Muscle of back (tissue), 13 donors: ENCODE measurements around the gene NR2F1. TPM values are rescaled to one million over a fixed set of nuclear protein-coding genes. Genes with fewer than 3 reads are reported as not detected.
"Not testable (repeated sequence)": the region's sequence is repeated elsewhere in the genome, so short reads cannot be mapped to it uniquely, and the experiment has no call there.

Experiments
- DNase-seq, 3 donors: peaks; one replicate each; pipeline versions ENCODE4 v3.0.0 to v3.0.0-alpha.2; 2013
- long read RNA-seq, 9 donors: transcript quantifications; one replicate each; lab custom pipeline, GENCODE V29; 2026
- polyA plus RNA-seq, 10 donors: library from polyadenylated mRNA; unstranded; fragments of 120-200 nt; gene quantifications; one replicate each; pipeline ENCODE4 v1.2.1, GENCODE V29; 2013; ENCODE audit not compliant: insufficient read length in 10 of 10

Gene NR2F1
- 10 to 100 TPM in 2 of 10 donors, 1 to 10 TPM in 8; 2.5 to 12.2 (median 7.1) TPM for polyA plus RNA-seq
- long read RNA-seq, donor 1 = 0 reads
- long read RNA-seq, donor 2 = 0 reads
- long read RNA-seq, donor 3 = 0 reads
- long read RNA-seq, donor 4, partial matches to known transcripts = 0 of 2 reads
- long read RNA-seq, donor 4, other reads (novel, unspliced or antisense) = 0 of 2 reads
- long read RNA-seq, donor 5, partial matches to known transcripts = 0 of 2 reads
- long read RNA-seq, donor 5, other reads (novel, unspliced or antisense) = 0 of 2 reads
- long read RNA-seq, donor 6, partial matches to known transcripts = 0 of 1 reads
- long read RNA-seq, donor 6, other reads (novel, unspliced or antisense) = 0 of 1 reads
- long read RNA-seq, donor 7 = 0 reads
- long read RNA-seq, donor 8 = 0 reads
- long read RNA-seq, donor 9, partial matches to known transcripts = 0 of 1 reads
- long read RNA-seq, donor 9, other reads (novel, unspliced or antisense) = 0 of 1 reads

DNA sequence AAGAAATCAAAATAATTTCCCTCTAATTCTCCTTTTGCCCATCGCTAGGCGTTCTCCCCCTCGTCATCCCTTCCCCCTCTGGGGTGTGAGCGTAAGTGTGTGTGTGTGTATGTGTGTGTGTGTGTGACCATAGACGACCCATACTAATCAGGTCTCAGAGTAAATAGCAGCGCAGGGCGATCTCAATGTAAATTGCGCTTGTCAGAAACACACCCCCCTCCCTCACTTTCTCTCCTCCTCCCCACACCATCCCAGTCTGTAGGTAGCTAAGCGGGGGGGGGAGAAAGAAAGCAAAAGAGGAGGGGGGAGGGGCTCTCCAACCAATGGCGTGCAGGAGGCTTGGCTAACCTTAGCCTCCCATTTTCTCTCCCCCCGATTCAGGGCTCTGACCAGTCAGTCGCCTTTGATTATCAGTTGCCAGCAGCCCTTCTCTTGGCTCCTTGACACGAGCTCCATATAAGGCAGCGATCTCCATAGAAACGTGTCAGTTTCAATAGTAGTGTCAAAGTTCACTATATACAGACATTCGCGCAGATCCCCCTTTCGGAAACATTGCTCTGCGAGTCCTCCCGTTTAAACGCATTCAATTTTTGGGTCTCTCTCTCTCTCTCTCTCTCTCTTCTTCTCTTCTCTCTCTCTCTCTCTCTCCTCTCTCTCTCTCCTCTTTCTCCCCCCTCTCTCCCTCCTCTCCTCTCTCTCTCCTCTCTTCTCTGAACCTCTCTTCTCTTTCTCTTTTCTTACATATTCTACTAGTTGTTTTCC lies at the start of gene NR2F1:
TSS of gene NR2F1 (plus strand) at position 546 of the 762 bp plus-strand sequence. CDS start 1,802 bp downstream, outside the sequence.
- DNase-seq = peak; percentile 82 to 93 (median 89)

DNA sequence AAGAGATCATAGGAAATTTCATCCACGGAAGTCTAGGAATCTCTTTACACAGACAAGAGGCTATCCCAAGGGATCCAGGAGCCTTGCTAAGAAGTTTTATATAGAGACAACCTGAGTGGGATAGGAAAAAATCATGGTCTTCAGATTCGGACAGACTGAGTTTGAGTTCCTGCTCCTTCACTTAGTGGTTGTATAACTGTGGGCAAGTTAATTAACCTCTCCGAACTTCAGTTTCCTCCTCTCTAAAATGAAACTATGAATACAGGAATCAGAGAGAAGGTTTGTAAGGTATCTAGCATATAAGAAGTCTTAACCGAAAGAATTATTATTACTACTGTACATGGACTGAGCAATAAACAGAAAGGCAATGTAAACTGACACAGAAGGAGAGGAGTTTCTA lies 37.1 kb upstream of the NR2F1 start:
- no peak for DNase-seq

DNA sequence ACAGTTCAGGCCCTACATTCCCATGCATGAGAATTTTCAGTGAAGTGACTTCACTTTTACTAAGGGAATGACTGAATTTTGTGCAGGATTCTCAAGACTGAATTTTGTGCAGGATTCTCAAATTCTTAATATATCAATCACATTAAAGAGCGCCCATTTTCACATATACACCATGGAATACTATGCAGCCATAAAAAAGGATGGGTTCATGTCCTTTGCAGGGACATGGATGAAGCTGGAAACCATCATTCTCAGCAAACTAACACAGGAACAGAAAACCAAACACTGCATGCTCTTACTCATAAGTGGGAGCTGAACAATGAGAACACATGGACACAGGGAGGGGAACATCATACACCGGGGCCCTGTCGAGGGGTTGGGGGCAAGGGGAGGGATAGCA lies 33.4 kb upstream of the NR2F1 start:
- DNase-seq = not testable (repeated sequence)

DNA sequence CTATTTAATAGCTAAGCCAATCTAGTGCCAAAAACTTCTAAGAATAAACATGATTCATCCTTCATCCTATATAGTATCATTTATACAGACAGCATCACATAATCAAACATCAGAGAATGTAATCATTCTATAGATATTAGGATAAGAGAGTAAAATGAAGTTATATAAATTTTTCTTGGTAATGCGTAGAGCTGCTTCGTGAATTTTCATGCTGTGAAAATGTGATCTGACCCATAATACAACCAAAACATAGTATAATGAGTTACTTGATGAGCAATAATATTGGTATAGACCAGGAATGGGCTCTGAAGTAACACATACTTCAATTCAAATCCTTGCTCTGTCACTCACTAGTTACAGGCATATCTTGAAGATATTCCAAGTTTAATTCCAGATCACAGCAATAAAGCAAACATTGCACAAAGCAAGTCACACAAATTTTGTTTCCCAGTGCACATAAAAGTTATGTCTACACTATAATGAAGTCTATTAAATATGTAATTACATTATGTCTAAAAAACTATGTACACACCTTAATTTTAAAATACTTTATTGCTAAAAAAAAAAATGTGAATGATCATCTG lies 25.9 kb upstream of the NR2F1 start:
- no peak for DNase-seq

DNA sequence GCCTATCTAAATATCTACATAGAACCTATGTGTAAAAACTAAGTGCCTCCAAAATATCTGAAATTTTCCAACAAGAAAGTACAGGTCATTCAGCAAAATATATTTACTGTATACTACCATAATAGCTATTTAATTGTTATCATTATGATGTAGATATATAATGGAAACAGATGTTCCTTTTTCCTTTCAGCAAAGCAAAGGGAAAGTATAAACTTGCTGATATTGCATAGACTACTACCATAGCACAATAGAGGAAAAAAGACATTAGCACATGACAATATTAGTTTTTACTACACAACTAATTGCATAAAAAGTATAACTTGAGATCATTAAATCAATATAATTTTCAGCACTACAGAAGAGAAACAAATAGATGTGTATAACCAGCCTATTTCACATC lies 16.9 kb upstream of the NR2F1 start:
- no peak for DNase-seq

DNA sequence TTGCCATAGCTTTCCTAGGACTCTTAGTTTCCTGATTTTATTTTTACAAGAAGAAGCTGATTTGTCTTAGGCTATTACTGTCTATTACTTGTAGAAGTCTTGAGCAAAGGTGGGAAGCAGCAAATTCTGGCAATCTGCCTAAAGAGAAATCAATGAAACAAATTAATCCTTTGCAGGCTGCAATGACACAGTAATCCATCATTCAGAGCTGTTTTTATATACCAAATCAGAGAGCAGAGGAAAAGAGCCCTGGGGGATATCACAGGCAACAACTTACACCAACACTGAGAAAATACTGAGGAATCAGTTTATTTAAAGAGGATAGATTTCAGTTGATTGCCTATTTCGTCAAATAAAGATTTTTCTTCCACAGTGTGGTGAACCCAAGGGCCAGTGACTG lies 15.6 kb upstream of the NR2F1 start:
- no peak for DNase-seq

DNA sequence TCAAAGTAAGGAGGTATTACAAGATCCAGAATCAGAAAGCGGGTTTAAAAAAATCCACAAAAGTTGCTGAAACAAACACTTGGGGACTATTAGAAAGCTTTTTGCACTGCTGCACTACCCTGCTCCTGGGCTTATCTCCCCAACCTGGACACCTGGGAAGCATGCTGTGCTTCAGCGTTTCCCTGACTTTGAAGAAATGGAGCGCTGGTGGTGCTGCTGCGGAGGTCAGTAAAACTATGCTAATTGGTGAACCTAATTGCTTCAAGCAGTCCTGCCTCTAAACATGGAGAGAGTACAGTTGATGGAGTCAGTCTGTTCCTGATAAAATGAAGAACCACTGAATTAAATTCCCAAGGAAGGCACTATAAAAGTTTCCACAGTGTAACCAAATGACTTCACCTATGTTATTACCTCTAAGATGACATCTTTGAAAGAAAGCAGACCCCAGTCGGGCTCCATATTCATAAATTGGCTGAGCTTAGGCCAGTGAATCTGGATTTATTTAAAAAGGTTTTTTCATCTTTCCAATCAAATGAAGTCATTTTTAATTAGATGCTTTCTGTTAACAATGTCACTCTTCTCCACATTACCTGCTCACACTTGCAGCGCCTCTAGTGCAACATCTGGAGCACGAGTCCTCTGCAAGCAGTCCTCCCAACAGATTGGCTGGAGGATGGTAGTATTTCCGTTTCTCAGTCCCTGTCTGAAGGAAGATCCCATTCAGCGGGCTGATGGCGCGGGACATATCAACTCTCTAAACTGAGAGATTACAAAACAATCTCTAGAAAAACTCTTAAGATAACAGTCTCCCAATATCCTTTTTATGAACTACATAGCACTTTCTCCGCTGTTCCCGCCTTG lies 13.5 kb upstream of the NR2F1 start:
- DNase-seq = no peak

DNA sequence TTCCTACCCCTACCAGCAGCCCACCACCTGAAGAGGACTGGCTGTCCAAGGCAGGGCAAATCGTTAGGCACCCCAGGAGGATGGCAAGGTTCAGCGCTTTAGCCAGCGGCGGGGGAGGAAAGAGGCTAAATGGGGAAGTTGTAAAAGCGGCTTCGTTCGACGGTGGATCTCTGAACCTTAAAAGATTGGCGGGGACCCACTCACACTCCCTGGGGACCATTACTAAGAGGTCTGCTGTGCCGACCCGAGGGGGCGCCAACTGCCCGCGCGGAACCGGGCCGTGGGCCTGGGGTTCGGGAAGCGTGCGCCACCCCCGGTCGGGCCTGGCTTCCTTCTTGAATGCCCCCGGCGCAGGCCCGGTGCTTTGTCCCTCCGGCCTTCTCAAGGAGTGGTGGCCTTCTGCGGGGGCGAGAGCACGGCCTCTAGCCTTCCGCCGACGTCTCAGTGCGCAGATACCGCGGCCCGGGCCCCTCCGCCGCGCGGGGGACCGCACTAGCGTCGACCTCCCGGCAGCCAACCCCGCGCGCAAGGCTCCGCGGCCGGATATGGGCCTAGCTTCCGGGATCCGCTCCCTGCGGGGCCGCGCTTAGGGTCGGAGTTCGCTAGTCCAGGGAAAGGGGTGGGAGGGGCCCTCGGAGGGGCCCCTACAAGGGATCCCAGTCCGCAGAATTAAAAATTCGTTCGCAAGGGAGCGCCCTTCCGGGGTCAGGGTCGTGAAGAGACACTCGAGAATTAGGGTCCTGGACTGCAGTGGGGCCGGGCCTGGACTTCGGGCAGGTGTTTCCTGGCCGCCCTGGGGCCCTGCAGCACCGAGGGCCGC lies 12.5 kb upstream of the NR2F1 start:
- DNase-seq = peak in 1 of 3 donors; percentile 49

DNA sequence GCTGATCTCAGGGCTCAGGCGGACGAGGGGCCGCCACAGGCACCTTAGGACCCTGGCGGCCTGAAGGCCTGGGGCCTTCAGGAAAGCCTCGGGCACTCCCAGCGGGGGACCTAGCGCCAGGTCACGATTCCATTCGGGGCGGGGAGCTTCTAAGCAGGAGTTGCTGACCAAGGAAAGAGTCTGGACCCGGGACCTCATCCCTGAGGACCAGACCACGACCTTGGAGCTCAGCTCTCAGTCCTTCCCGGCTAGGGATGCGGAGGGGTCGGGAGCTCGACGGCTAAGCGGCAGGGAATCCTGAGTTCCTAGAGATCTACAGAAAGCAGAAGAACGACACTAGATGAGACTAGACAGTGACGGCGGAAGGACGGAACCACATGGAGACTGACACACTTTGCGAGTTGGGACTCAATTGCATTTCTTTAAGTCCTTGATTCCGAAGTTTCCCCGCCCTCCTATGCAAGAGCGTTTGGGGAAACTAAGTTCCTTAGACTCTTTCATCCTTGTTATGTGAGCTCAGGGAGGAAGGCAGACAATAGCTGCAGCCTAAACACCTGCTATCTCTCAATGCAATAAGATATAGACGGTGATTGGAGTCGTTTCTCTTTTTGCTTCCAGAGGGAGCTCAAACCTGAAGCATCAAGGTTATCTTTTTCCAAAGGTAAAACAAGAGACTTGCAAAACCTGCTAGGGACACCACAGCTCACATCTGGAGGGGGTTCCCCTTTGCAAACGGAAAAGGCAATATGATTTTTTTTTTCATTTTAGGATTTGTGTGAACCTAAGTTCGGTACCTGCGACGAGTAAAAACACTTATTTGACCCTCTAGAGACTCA lies 11.7 kb upstream of the NR2F1 start:
- peak in 1 of 3 donors; percentile 32 for DNase-seq

DNA sequence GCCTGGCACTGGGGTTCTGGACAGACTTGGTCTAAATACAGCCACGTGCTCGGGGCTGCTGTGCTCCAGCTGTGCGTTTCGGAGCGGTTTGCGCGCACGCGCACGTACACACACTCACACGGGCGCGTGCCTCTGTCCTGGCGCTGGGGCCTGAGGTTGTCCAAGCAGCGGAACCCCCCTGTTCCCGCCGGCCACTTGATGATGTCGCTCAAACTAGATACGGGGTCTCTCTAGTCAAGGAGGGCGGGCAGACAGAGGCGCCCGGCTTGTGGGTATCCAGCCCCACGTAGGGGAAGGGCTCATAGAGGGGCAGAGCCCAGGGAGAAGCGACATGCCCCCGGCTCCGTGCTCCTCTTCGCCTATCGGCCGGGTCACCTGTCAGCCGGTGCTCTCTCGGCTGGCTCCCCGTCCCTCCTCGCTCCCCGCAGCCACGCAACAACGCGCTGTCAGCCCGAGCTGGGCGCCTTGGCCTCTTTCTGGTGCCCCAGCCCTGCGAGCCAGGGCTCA lies 10.9 kb upstream of the NR2F1 start:
- peak in 1 of 3 donors; percentile 59 for DNase-seq

DNA sequence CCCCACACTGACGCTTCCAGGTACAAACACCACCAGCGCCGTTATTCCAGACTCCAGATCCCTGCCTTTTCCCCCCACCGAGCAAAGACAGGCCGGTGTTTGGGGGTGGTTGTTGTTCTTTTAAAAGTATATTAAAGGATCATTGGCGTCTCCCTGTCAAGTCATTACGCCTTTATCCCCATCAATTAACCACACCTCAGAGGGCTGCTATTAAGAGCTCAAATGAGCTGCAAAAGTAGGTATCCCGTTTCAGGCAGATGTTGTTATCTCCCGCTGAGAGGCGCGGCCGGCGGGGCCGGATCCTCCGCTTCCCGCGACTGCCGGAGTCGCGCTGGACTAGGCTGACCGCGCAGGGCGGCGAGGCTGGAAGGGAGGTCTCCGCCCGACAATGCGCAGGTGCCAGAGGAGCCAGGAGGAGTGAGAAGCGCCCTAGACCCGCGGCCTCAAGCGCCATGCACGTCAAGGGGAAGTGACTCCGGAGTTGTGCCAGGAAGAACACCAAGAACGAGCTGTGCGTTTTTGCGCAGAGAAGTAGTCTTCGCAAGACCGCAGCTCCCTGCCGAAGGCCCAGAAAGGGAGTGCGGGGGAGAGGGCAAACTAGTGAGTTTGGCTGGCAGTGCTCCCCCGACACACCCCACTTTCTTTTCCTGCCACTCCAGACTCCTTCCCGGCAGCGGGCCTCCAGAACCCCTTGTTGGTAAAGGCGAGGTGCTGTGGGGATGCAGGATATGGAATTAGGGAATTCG lies 10.2 kb upstream of the NR2F1 start:
- peak in 1 of 3 donors; percentile 65 for DNase-seq

DNA sequence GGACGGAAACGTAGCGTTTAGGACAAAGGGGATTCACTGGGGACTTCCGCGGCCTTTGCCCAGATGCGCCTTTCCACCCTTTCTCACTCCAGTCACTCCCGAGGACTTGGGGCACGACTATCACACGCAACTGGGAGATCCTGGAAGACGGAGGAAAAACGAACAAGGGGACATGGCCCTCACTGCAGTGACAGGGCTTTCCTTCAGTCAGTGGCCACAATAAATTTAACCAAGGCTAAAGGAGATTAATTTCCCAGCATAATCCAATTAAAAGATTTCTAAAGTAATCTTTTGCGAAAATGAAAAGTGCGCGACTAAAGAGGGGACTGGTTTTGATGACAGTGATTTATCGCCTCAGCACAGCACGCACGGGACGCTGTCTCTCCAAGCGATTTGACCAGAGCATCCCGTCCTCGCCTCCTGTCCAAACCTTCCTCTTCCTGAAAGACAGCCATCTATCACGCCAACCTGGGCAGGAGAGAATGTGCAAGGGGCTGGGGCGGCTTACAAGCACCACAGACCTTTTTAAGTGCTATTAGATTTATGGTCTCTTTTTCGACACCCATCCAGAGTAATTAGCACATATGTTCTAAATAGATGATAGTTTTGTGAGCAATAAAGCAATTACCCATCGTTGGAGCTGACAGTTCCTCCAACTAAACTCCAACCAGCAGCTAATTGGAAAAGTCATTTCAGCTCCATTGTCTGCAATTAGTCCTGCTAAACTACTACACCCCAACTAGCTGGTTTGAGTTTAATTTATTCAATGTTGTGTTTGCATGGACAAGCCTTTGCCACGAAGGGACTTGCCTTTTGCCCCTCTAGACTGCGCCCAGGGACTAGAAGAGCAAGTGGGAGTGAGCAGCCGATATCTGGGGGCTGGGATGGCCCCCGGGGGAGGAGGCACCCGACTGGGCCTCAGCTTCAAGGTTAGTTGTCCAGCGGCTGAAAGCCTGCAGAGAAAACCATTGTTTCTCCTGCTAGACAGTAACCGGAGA lies 9.4 kb upstream of the NR2F1 start:
- DNase-seq = no peak

DNA sequence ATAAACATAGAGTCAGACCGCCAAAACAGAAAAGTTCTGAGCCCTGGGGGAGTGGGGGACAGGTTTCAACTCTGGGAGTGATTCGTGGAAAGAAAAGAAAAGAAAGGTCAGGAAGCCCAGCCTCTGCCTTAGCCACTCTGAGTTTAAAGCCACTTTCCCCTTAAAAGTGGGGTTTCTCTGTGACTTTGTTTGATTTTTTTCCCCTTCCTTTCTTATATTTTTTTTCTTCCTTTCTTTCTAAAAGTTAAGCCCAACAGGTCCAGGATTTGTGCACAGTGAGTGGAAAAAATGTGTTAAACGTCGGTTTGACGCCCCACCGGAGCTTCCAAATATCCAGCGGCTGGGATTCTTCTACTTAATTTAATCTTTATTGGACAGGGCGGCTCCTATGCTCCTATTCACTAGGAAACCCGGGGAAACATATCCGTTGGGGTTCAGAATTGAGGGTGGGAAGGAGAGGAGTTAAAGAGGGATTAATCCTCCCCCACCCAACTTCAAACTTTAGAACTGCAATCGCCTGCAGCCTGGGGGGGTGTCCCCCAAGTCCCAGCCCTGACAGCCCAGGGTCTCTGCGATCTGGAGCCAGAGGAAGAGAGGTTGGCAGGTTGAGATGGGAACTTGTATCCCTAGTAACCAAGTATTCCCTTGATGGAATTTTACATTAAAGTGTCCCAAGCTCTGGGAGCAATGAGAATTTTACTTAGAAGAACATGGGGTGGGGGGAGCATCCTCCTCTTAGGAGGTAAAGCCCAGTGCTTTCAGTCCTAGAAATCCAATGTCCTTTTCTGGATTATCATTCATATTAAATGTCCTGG lies 8.3 kb upstream of the NR2F1 start:
- no peak for DNase-seq

DNA sequence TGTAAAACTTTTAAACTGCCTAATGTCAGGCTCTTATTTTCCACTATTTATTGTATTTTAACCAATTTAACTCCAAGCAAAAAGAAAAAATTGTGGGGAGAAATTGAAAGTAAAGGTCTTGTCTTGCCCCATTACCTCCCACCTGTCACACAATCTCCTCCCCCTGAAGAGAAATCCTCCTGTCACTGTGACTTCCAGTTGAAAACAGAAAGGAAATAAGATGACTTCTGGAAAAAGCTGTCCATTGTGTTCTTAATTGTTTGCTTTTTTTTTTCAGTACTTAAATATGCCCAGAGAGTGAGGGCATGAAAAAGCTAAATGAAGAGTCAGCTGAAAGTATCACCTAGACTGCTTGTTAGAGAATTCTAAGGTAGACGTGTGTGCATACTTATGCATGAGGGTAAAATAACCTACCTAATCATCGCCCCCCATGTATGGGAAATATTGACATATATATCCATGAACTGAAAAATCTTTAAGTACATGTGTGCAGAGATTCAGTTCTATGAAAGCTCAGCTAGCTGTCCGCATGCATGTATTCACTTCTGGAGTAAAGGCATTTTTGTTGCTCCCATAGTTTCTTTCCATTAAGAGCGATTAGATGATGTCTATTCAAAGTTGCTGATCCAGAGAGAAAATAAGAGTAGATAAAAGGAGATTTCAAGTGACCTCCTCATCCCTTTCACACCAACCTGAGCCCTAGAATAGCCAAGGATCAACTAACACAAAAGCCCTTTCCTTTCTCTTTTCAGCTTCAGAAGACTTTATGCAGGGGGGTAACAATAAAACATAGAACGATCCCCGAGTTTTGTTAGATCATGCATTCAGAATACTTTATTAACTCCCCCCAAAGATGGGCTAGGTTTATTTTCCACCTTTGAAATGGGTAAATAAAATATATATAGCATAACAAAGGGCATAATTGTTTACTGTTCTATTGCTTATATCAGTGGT lies 7.3 kb upstream of the NR2F1 start:
- DNase-seq = peak in 1 of 3 donors; percentile 1
